Uterus (tissue), 4 donors: ENCODE data around the gene ST8SIA2. TPM values are rescaled to one million over a fixed set of nuclear protein-coding genes. Genes with fewer than 3 reads are reported as not detected.

ENCODE experiments used
- DNase-seq, 2 donors: peaks; one replicate each; pipeline ENCODE4 v3.0.0-alpha.2; 2019 to 2020
- H3K27ac ChIP-seq, 2 donors: fragments of 200-600 bp; sonication (generic); 1 replicate in 1 of 2; 2 replicates in 1 of 2; pipeline ENCODE4 v1.5.1; 2016 to 2018
- H3K27me3 ChIP-seq, 2 donors: fragments of 200-600 bp; sonication (generic); one replicate each; pipeline ENCODE4 v1.5.1; 2018 to 2019; ENCODE audit warnings: control low read depth in 1 of 2
- H3K36me3 ChIP-seq, 2 donors: fragments of 200-600 bp; sonication (generic); one replicate each; pipeline ENCODE4 v1.5.1; 2019; ENCODE audit warnings: control low read depth in 1 of 2
- H3K4me1 ChIP-seq, 2 donors: fragments of 200-600 bp; sonication (generic); one replicate each; pipeline ENCODE4 v1.5.1; 2018 to 2019; ENCODE audit warnings: control low read depth in 1 of 2
- H3K4me3 ChIP-seq, 2 donors: fragments of 200-600 bp; sonication (generic); 1 replicate in 1 of 2; 2 replicates in 1 of 2; pipeline ENCODE4 v1.5.1; 2018 to 2019; ENCODE audit warnings: mild to moderate bottlenecking in 1 of 2
- H3K9me3 ChIP-seq, 2 donors: fragments of 200-600 bp; sonication (generic); one replicate each; pipeline ENCODE4 v1.5.1; 2019; ENCODE audit warnings: control low read depth in 1 of 2
- POLR2A ChIP-seq, 2 donors: fragments of 450-650 bp; IDR thresholded peaks; one replicate each; pipeline ENCODE4 v1.6.1; 2016; ENCODE audit warnings: antibody characterized with exemption in 2 of 2, mild to moderate bottlenecking in 1 of 2, moderate library complexity in 1 of 2
- intact Hi-C: fragments of 100-400 bp; cut with DNase I; formaldehyde crosslinking; loops from one replicate; pipeline ENCODE4 v1.15.1; 2023; ENCODE audit warnings: low total_unique reads
- total RNA-seq, 4 donors: library from RNA; depleted of rRNA in 3 of 4; stranded (reverse); fragments of >200 nt in 3 of 4; gene quantifications; one replicate each; pipeline versions ENCODE4 v1.1.0 to v1.2.4, GENCODE V29; 2014 to 2023
- TF ChIP-seq, protein P1 (sequence below), 4 experiments: fragments of 200-600 bp in 2 of 4; fragments of 450-650 bp in 2 of 4; sonication (generic) in 2 of 4; IDR thresholded peaks; one replicate each; pipeline ENCODE4 v1.5.1; 2016 to 2019; ENCODE audit warnings: antibody characterized with exemption in 4 of 4, mild to moderate bottlenecking in 2 of 4, moderate library complexity in 1 of 4
- donor health status: DM: yes; HTN: yes; CAD: no.

Gene ST8SIA2
- total RNA-seq, 4 donors from 2014 or later = 4.1 TPM; not detected in 3

DNA sequence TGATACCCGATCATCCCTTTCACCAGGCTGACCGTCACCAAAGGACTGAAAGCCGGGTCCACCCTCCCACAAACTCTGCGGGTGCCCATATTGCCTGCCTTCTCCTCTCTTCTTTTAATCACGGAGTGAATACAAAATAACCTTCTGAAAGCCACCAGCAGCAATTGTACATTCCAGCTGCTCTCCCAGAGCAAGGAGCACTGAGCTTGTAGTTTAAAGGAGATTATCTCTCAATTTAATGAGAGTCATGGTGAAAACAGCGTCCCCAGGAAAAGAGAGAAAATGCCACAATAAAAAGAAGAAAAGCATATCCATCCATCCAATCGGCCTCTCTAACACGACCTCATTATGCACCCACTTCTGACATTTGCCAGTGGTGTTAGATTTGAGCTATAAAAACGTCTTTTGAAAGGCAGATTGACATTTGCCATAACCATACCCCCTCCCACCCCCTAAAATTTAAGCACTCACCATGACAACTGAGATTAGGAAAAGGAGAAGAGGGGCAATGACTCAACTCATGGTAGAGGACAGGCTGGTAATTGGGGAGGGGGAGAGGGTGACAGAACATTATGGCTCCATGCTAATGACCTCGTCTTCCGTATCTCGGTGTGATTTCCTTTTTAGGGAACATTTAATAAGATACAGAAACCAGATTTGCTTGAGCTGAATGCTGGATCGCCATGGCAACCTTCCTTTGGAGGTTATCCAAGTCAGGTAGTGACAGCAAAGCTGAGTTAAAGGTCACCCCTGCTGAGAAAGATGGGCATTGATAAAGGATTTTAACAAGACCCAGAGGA, 106.2 kb downstream of the ST8SIA2 start:
- no peak for DNase-seq
- Histone ChIP-seq H3K4me3 (no peak overlapping the region), H3K27ac (no peak overlapping the region), H3K36me3 (no peaks in the 10 kb centered on the region), H3K9me3 (no peaks in the 10 kb centered on the region), H3K4me1 (peaks cover 0 to 3% of the 10 kb centered on the region in 2 donors), H3K27me3 (no peaks in the 10 kb centered on the region)
- intact Hi-C loops = no loop called here
- TF ChIP-seq POLR2A (IDR thresholded peaks at IDR 0.05) = no peak
- TF ChIP-seq, protein P1, sequence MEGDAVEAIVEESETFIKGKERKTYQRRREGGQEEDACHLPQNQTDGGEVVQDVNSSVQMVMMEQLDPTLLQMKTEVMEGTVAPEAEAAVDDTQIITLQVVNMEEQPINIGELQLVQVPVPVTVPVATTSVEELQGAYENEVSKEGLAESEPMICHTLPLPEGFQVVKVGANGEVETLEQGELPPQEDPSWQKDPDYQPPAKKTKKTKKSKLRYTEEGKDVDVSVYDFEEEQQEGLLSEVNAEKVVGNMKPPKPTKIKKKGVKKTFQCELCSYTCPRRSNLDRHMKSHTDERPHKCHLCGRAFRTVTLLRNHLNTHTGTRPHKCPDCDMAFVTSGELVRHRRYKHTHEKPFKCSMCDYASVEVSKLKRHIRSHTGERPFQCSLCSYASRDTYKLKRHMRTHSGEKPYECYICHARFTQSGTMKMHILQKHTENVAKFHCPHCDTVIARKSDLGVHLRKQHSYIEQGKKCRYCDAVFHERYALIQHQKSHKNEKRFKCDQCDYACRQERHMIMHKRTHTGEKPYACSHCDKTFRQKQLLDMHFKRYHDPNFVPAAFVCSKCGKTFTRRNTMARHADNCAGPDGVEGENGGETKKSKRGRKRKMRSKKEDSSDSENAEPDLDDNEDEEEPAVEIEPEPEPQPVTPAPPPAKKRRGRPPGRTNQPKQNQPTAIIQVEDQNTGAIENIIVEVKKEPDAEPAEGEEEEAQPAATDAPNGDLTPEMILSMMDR (IDR thresholded peaks at IDR 0.05) = no peak

DNA sequence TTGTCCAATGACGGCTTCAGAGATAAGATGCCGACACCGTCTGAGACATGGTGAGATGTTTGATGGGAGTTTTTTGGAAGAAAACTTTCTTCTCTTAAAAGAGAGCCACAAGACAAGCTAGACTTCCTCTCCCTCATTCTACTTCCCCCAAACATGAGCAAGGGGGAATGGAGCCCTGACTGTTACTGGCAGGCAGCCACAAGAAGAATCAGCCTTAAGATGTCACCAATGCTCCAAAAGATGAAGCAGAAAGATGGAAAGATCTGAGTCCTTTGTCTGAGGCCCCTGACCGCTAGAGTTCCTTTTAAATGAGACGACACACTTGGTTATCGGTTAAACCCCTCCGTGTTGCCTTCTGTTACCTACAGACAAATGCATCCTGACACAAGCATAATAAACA, 108.7 kb downstream of the ST8SIA2 start:
- intact Hi-C loops = no loop called here
- Histone ChIP-seq H3K27me3 (no peaks in the 10 kb centered on the region), H3K4me3 (no peak overlapping the region), H3K36me3 (no peaks in the 10 kb centered on the region), H3K4me1 (peaks cover 0 to 3% of the 10 kb centered on the region in 2 donors), H3K9me3 (no peaks in the 10 kb centered on the region), H3K27ac (no peak overlapping the region)
- DNase-seq = no peak
- TF ChIP-seq, protein P1 (IDR thresholded peaks at IDR 0.05) = no peak
- no peak for TF ChIP-seq POLR2A (IDR thresholded peaks at IDR 0.05)

DNA sequence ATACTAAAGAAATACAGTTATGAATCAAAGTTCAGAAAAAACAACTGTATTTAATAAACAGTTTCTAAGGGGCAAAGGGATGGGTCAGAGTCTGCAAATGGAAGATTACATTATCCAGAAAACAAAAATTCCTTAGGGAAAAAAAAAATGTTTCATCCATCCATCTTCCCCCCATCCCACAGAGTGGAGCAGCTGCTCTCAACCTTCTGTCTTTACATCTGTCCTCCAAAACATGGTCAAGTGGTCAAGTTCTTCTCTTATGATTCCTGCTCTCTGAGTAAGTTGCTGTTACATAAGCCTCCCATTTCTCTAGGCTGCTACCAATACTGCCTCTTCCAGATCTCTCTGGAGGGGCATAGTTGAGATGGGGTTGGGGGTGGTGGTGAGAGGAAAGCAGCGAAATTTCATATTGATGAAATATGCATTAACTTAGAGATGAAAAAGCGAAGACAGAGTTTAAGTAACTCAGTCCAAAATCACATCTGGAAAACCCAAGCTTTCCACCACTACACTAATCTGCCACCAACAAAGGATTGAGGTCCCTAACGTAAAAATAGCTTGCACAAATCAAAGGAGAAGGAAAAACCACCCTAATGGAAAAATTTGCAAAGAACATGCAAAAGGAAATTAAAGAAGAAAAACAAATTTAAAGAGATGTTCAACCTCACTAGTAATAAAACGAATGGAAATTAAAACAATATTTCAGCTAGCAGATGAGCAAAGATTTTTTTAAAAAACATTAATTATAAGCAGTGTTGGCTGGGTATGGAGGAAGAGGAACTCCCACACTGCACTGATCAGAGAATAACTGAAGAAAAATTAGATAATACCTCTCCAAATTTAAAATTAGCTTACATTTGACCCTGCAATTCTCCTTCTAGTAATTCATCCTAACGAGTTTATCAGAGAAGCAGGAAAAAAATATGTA, 109.5 kb downstream of the ST8SIA2 start:
- no peaks in the 10 kb centered on the region for H3K36me3 ChIP-seq
- H3K4me1 ChIP-seq = peaks cover 0 to 3% of the 10 kb centered on the region in 2 donors
- no peak overlapping the region for H3K27ac ChIP-seq
- H3K4me3 ChIP-seq = no peak overlapping the region
- H3K9me3 ChIP-seq = no peaks in the 10 kb centered on the region
- no peak for TF ChIP-seq POLR2A (IDR thresholded peaks at IDR 0.05)
- TF ChIP-seq, protein P1 (IDR thresholded peaks at IDR 0.05) = no peak
- DNase-seq = no peak
- intact Hi-C loops = no loop called here
- H3K27me3 ChIP-seq = no peaks in the 10 kb centered on the region

DNA sequence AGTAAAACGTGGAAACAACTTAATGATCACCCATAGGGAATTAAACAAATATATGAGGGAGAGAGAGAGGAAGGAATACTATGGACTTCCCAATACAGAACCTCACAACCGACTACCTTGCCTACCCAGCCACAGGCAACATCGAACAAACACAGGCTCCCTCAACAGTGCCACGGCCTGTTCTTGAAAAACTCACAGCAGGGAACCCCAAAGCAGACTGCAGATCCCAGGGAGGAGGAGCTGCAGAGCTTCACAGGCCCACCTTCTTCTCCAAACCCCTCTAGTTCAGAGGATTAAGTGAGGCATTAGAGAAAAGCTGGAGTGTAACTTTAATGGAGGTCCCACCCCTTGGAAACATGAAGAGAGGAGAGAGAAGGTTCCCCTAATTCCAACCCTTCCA, 110.2 kb downstream of the ST8SIA2 start:
- H3K36me3 ChIP-seq = no peaks in the 10 kb centered on the region
- H3K27ac ChIP-seq = no peak overlapping the region
- no peak overlapping the region for H3K4me3 ChIP-seq
- peaks cover 0 to 3% of the 10 kb centered on the region in 2 donors for H3K4me1 ChIP-seq
- no peak for DNase-seq
- no peaks in the 10 kb centered on the region for H3K9me3 ChIP-seq
- TF ChIP-seq POLR2A (IDR thresholded peaks at IDR 0.05) = no peak
- TF ChIP-seq, protein P1 (IDR thresholded peaks at IDR 0.05) = no peak
- intact Hi-C loops = no loop called here
- H3K27me3 ChIP-seq = no peaks in the 10 kb centered on the region

DNA sequence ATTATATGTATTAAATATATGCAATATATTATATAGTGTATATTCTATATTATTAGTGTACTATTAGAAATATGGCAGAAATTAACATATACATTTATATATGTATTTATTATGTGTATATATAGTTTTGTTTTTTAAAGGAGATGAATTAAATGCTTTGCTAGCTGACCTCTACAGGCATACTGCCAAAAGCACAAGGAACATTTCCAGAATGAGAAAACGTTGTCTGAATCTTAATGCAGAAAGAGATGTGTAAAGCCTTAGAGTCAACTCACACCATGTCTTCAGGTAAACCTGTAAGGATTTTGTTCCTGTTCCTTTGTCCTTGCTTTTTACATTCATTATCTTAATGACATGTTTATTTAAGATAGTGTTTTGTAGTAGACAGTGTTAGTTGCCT, 111.9 kb downstream of the ST8SIA2 start:
- no peaks in the 10 kb centered on the region for H3K36me3 ChIP-seq
- H3K9me3 ChIP-seq = no peaks in the 10 kb centered on the region
- intact Hi-C loops = no loop called here
- H3K4me1 ChIP-seq = peaks cover 0 to 3% of the 10 kb centered on the region in 2 donors
- H3K27ac ChIP-seq = no peak overlapping the region
- no peaks in the 10 kb centered on the region for H3K27me3 ChIP-seq
- TF ChIP-seq POLR2A (IDR thresholded peaks at IDR 0.05) = no peak
- TF ChIP-seq, protein P1 (IDR thresholded peaks at IDR 0.05) = no peak
- no peak overlapping the region for H3K4me3 ChIP-seq
- no peak for DNase-seq
